Fibroblast of gingiva (primary cell): Measurements from ENCODE around the gene ZNF25.
"Not testable (repeated sequence)": the region's sequence is repeated elsewhere in the genome, so short reads cannot be mapped to it uniquely, and the experiment has no call there.

Source experiments
- DNase-seq: peaks from one replicate; pipeline ENCODE4 v3.0.0-alpha.2; 2011; ENCODE audit warnings: low read depth

ZNF25 gene

GRCh38 chr10:37976091-37976879 is at the start of gene ZNF25:
Gene ZNF25, minus strand, starts transcription at chr10:37976647. Its CDS starts 4,925 bp downstream, at chr10:37971722.
- DNase-seq: peak; percentile 98

GRCh38 chr10:38025283-38025682 is 48.8 kb upstream of the ZNF25 start:
- DNase-seq: no peak

- not testable (repeated sequence) for DNase-seq
Measured at GRCh38 chr10:38019124-38019523, 42.7 kb upstream of the ZNF25 start.

GRCh38 chr10:38016354-38016753 is 39.9 kb upstream of the ZNF25 start:
- no peak for DNase-seq

GRCh38 chr10:38010119-38010903 is 33.9 kb upstream of the ZNF25 start, which contains the start of gene ZNF33A:
Gene ZNF33A, plus strand, starts transcription at chr10:38010675. Its CDS starts 1,667 bp downstream, at chr10:38012342.
- DNase-seq: peak; percentile 90

GRCh38 chr10:38007991-38008390 is 31.5 kb upstream of the ZNF25 start:
- no peak for DNase-seq

GRCh38 chr10:38007551-38007950 is 31.1 kb upstream of the ZNF25 start:
- no peak for DNase-seq

- DNase-seq: no peak
Measured at GRCh38 chr10:38003588-38003987, 27.1 kb upstream of the ZNF25 start.

- no peak for DNase-seq
Measured at GRCh38 chr10:38003026-38003425, 26.6 kb upstream of the ZNF25 start.

GRCh38 chr10:38000474-38000873 is 24.0 kb upstream of the ZNF25 start:
- not testable (repeated sequence) for DNase-seq

- DNase-seq: not testable (repeated sequence)
Measured at GRCh38 chr10:37998920-37999319, 22.5 kb upstream of the ZNF25 start.

GRCh38 chr10:37992083-37992482 is 15.6 kb upstream of the ZNF25 start:
- no peak for DNase-seq

- DNase-seq: no peak
Measured at GRCh38 chr10:37991655-37992054, 15.2 kb upstream of the ZNF25 start.

- DNase-seq: no peak
Measured at GRCh38 chr10:37976880-37977203, 395 bp upstream of the ZNF25 start.

GRCh38 chr10:37975401-37975991 is 951 bp downstream of the ZNF25 start:
- DNase-seq: no peak

GRCh38 chr10:37972396-37972795 is 4.1 kb downstream of the ZNF25 start:
- no peak for DNase-seq

GRCh38 chr10:37965006-37965405 is 11.4 kb downstream of the ZNF25 start:
- DNase-seq: no peak

GRCh38 chr10:37960591-37961137 is 15.8 kb downstream of the ZNF25 start:
- no peak for DNase-seq

- no peak for DNase-seq
Measured at GRCh38 chr10:37957841-37958240, 18.6 kb downstream of the ZNF25 start.

GRCh38 chr10:37952926-37953325 is 23.5 kb downstream of the ZNF25 start:
- no peak for DNase-seq

- no peak for DNase-seq
Measured at GRCh38 chr10:37952043-37952755, 24.2 kb downstream of the ZNF25 start.

GRCh38 chr10:37948210-37948609 is 28.2 kb downstream of the ZNF25 start:
- DNase-seq: no peak
